Measurements from ENCODE around the gene SDHA. TPM values are rescaled to one million over a fixed set of nuclear protein-coding genes. Genes with fewer than 3 reads are reported as not detected.
"Not testable (repeated sequence)": the region's sequence is repeated elsewhere in the genome, so short reads cannot be mapped to it uniquely, and the experiment has no call there.

Gene SDHA
- total and polyA plus RNA-seq, 2 of the 8 experiments (the other 6 are each of a cell fraction or from before 2014, with no cell fraction given), result 59.7 to 87.3 TPM

DNA sequence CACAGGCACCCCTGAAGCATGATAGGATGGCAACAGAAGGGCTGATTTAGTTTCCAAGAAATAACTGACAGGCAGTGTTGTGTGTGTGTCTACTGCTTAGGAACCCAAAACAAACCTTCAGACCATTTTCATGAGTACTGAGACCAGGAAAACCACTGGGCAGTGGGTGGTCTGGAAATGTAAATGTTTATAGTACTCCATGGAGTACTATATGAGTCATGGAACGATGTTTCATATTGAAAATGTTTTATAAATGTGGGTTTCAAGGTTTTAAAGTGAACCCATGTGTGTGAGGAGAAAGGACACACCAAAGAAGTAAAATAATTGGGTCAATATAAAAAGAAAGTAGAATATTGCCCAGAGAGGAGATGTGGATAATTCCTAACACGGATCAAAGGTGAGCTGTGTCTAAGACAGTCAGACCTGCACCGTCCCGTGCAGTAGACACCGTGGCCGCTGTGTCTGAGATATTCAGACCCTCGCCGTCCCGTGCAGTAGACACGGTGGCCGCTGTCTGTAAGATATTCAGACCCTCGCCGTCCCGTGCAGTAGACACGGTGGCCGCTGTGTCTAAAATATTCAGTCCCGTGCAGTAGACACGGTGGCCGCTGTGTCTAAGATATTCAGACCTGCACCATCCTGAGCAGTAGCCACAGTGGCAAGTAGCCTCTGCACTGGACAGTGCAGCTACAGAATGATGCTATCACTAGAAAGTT lies 48.3 kb downstream of the SDHA start:
- H3K4me2 ChIP-seq (ENCODE audit: insufficient read depth in 1 of 2, low read depth in 2 of 2, low read length in 2 of 2); H3K9me3 ChIP-seq (ENCODE audit: insufficient read depth in 2 of 2, low read depth in 1 of 2, low read length in 1 of 2); H3K27ac ChIP-seq (ENCODE audit: low read depth, low read length); H2BK15ac ChIP-seq (ENCODE audit: low read length); H3K79me2 ChIP-seq (ENCODE audit: control insufficient read depth in 1 of 2, insufficient read depth in 2 of 2, low read length in 2 of 2); H3K23ac ChIP-seq (ENCODE audit: insufficient read length); H3K79me1 ChIP-seq (ENCODE audit: low read depth, low read length); H4K5ac ChIP-seq (ENCODE audit: insufficient read length, low read depth, low read length); H2AFZ ChIP-seq (ENCODE audit: low read length); H3K14ac ChIP-seq (ENCODE audit: insufficient read length); H2AK5ac ChIP-seq (ENCODE audit: low read depth, low read length); H4K8ac ChIP-seq (ENCODE audit: extremely low read depth, insufficient read depth, low read length); POLR2A ChIA-PET (ENCODE audit: partially characterized antibody); H3K9ac ChIP-seq (replicated peaks in 1 of 4; ENCODE audit: extremely low read depth in 1 of 4, low read depth in 3 of 4, low read length in 3 of 4); H2BK12ac ChIP-seq (ENCODE audit: low read depth, low read length); H3K4me3 ChIP-seq (ENCODE audit: extremely low read depth in 1 of 4, insufficient read depth in 2 of 4, low read depth in 3 of 4, low read length in 4 of 4); FAIRE-seq; H3K18ac ChIP-seq (ENCODE audit: extremely low read depth, low read length); H4K91ac ChIP-seq (replicated peaks; ENCODE audit: insufficient read length, low read length); CTCF ChIA-PET (ENCODE audit: partially characterized antibody); H3K23me2 ChIP-seq (ENCODE audit: low read depth, low read length); H2BK20ac ChIP-seq (ENCODE audit: low read length); H3K4me1 ChIP-seq (replicated peaks in 1 of 4; ENCODE audit: control insufficient read depth in 3 of 4, insufficient read depth in 4 of 4, low read length in 3 of 4); H2BK120ac ChIP-seq (replicated peaks; ENCODE audit: low read depth, low read length); H2BK5ac ChIP-seq (ENCODE audit: low read depth, low read length); H3K56ac ChIP-seq (replicated peaks; ENCODE audit: insufficient read length, low read depth, low read length); DNase-seq (ENCODE audit: low read depth in 1 of 2, low spot score in 2 of 2); H3K27me3 ChIP-seq (replicated peaks in 1 of 4; ENCODE audit: control insufficient read depth in 3 of 4, extremely low read depth in 1 of 4, insufficient read depth in 3 of 4, low read length in 3 of 4); H4K20me1 ChIP-seq (replicated peaks in 1 of 2; ENCODE audit: control insufficient read depth in 1 of 2, insufficient read depth in 2 of 2, low read length in 2 of 2); H3K4ac ChIP-seq (replicated peaks; ENCODE audit: insufficient read length, low read depth, low read length): not testable (repeated sequence)
- peaks cover 2 to 10% (median 6%) of the 10 kb centered on the region in 4 experiments; a peak in 6 of 8 replicates for H3K36me3 ChIP-seq (ENCODE audit: control insufficient read depth in 2 of 4, insufficient read depth in 4 of 4, low read length in 3 of 4)
- 95% methylated on average over 19 of the region's 19 CpGs; no CpG with 5 or more reads in 1 of the 2 experiments for WGBS, 2 experiments (ENCODE audit: extremely low coverage in 1 of 2, insufficient coverage in 1 of 2, insufficient read length in 1 of 2, insufficient replicate concordance in 2 of 2, low coverage in 1 of 2, low lambda C conversion rate in 2 of 2, missing lambda C conversion rate in 1 of 2)
